Hepatocyte (in vitro differentiated cells): Measurements from ENCODE around the gene MITF.

ENCODE experiments used
- EZH2 ChIP-seq: fragments of 200-600 bp; sonication (generic); IDR thresholded peaks from 2 replicates; pipeline ENCODE4 v1.6.1; 2016; ENCODE audit warnings: antibody characterized with exemption, mild to moderate bottlenecking, borderline replicate concordance
- TF ChIP-seq, protein P1 (sequence below): fragments of 200-600 bp; sonication (generic); IDR thresholded peaks from 2 replicates; pipeline ENCODE4 v1.5.1; 2016; ENCODE audit warnings: antibody characterized with exemption, mild to moderate bottlenecking; ENCODE audit not compliant: poor library complexity

DNA sequence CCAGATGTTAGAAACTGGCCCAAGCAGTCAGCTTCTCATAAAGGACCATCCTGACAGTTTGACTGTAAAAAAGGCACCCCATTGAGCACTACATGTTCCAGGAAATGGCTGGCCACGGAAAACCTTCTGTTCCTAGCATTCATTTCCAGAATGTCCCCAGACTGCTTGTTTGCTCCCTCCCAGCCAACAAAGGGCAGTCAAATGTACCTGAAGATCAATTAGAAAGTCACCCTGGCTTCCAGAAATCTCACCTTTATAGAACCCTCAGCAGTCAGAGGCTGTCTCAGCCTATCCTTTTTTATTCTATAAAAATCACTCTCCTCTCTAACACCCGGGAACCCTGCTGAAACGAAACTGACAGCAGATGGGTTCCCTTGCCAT is 259.5 kb downstream of the MITF start:
- TF ChIP-seq, protein P1, sequence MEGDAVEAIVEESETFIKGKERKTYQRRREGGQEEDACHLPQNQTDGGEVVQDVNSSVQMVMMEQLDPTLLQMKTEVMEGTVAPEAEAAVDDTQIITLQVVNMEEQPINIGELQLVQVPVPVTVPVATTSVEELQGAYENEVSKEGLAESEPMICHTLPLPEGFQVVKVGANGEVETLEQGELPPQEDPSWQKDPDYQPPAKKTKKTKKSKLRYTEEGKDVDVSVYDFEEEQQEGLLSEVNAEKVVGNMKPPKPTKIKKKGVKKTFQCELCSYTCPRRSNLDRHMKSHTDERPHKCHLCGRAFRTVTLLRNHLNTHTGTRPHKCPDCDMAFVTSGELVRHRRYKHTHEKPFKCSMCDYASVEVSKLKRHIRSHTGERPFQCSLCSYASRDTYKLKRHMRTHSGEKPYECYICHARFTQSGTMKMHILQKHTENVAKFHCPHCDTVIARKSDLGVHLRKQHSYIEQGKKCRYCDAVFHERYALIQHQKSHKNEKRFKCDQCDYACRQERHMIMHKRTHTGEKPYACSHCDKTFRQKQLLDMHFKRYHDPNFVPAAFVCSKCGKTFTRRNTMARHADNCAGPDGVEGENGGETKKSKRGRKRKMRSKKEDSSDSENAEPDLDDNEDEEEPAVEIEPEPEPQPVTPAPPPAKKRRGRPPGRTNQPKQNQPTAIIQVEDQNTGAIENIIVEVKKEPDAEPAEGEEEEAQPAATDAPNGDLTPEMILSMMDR, result no peak
- no peak for TF ChIP-seq EZH2
